Stimulated activated CD8-positive, alpha-beta memory T cell treated with anti-CD3 and anti-CD28 coated beads, Interleukin-4, amount 100 ng/mL, for 1 hour (primary cell): ENCODE data around the gene ABCB9.

ENCODE experiments used
- DNase-seq, 2 donors: peaks; one replicate each; pipeline ENCODE4 v3.0.0-alpha.2; 2020; ENCODE audit warnings: low read depth in 2 of 2, low spot score in 1 of 2

Gene ABCB9

DNA sequence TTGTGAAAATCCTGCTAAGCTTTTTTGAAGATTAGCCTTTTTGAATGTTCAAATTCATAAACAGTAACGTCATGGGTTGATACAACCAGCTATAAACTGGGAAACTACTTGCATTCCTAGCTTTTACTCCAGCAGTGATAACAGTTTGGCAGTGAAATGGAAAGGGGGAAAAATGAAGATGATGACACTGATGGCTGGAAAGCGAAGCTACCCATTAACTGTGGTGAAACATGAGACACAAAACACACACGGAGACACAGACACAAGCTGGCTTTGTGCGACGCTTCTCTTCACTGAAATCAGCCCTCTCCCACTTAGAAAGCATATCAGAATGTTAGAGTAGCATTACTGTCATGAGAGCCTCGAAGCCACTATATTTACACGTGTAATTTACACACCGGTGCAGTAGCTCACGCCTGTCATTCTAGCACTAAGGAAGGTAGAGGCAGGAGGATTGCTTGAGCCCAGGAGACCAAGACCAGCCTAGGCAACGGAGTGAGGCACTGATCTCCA, 86.1 kb downstream of the ABCB9 start:
- no peak for DNase-seq
